ENCODE measurements around the gene GTF3C2.
"Not testable (repeated sequence)": the region's sequence is repeated elsewhere in the genome, so short reads cannot be mapped to it uniquely, and the experiment has no call there.

GTF3C2 gene

GRCh38 chr2:27319839-27320238 is 36.7 kb downstream of the GTF3C2 start:
- not testable (repeated sequence) for DNase-seq

GRCh38 chr2:27316655-27317412 is 39.7 kb downstream of the GTF3C2 start:
- no peak for DNase-seq

GRCh38 chr2:27315122-27315521 is 41.4 kb downstream of the GTF3C2 start:
- no peak for DNase-seq

- DNase-seq = no peak
These were observed 41.9 kb downstream of the GTF3C2 start for GRCh38 chr2:27314709-27315108.

GRCh38 chr2:27313882-27314645 is 42.5 kb downstream of the GTF3C2 start:
- no peak for DNase-seq

- no peak for DNase-seq
These were observed 44.4 kb downstream of the GTF3C2 start for GRCh38 chr2:27312152-27312551.

- DNase-seq = no peak
These were observed 46.9 kb downstream of the GTF3C2 start for GRCh38 chr2:27309651-27310050.

GRCh38 chr2:27308359-27308881 is 48.1 kb downstream of the GTF3C2 start, which contains the start of gene UCN:
TSS of gene UCN (minus strand) at chr2:27308445. CDS start at chr2:27307895, 550 bp downstream.
- DNase-seq = peak; percentile 74

- DNase-seq = no peak
These were observed 48.8 kb downstream of the GTF3C2 start for GRCh38 chr2:27307545-27308358.

- no peak for DNase-seq
These were observed 49.3 kb downstream of the GTF3C2 start for GRCh38 chr2:27307287-27307544.

GRCh38 chr2:27306573-27307286 is 49.8 kb downstream of the GTF3C2 start:
- no peak for DNase-seq

GRCh38 chr2:27306136-27306535 is 50.4 kb downstream of the GTF3C2 start:
- DNase-seq = no peak

GRCh38 chr2:27305516-27305915 is 51.0 kb downstream of the GTF3C2 start:
- DNase-seq = no peak

- no peak for DNase-seq
These were observed 51.9 kb downstream of the GTF3C2 start for GRCh38 chr2:27304488-27305240.

GRCh38 chr2:27303093-27304025 is 53.2 kb downstream of the GTF3C2 start:
- DNase-seq = no peak

- DNase-seq = not testable (repeated sequence)
These were observed 56.0 kb downstream of the GTF3C2 start for GRCh38 chr2:27300606-27301005.

GRCh38 chr2:27298391-27299080 is 58.0 kb downstream of the GTF3C2 start:
- no peak for DNase-seq

GRCh38 chr2:27297195-27297594 is 59.4 kb downstream of the GTF3C2 start:
- DNase-seq = no peak

GRCh38 chr2:27296481-27296880 is 60.1 kb downstream of the GTF3C2 start:
- no peak for DNase-seq

GRCh38 chr2:27294928-27295327 is 61.6 kb downstream of the GTF3C2 start:
- no peak for DNase-seq
